Inflammatory macrophage treated with lipopolysaccharide for 1 hour (primary cell): ENCODE data around the gene PRR36.
"Not testable (repeated sequence)": the region's sequence is repeated elsewhere in the genome, so short reads cannot be mapped to it uniquely, and the experiment has no call there.

Source experiments
- DNase-seq, 2 donors: peaks; one replicate each; pipeline ENCODE4 v3.0.0-alpha.2; 2020 to 2022

The PRR36 gene

DNA sequence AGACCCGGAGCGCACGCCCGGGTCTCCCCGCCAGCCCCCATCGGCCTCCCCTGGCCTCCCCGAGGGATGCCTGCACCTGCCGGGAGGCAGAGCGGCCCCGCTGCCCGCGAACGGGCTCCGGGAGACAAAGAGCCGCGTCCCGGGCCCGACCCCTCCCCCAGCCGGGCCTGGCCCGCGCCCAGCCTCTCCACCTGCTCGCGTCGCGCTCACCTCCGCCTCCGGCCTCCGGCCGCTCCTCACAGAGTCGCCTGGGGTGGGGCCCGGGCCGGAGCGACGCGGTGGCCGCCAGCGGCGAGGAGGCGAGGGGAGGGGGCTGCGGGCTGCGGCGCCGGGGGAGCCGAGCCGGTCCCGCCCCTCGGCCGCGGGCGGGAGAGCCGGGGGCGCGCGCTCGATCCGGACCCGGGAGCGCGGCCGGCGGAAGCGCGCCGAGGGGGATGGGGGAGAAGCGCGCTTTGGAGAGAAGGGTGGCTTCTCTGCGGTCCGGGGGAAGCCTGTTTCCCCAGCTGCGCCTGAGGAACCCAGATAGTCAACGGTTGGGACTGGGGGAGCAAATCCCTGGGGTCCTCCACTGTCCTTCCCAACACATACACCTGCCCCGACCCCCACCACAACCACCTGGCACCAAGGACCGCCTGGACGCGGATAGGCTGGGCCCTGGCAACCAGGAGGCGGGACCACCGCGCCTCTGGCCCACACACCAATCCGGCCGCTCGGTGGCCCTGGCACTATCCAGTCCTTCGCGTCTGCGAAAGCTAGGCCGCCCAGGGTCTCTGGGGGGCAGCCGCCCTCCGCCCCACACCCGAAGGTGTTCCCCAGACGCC, at the start of gene PRR36:
TSS of gene PRR36 (minus strand) at position 315 of the 821 bp plus-strand sequence. CDS start 701 bp downstream, outside the sequence.
- DNase-seq, result no peak

GRCh38 chr19:7923295-7924191, 49.4 kb upstream of the PRR36 start:
- DNase-seq, result no peak

GRCh38 chr19:7922836-7923195, 48.6 kb upstream of the PRR36 start:
- no peak for DNase-seq

DNA sequence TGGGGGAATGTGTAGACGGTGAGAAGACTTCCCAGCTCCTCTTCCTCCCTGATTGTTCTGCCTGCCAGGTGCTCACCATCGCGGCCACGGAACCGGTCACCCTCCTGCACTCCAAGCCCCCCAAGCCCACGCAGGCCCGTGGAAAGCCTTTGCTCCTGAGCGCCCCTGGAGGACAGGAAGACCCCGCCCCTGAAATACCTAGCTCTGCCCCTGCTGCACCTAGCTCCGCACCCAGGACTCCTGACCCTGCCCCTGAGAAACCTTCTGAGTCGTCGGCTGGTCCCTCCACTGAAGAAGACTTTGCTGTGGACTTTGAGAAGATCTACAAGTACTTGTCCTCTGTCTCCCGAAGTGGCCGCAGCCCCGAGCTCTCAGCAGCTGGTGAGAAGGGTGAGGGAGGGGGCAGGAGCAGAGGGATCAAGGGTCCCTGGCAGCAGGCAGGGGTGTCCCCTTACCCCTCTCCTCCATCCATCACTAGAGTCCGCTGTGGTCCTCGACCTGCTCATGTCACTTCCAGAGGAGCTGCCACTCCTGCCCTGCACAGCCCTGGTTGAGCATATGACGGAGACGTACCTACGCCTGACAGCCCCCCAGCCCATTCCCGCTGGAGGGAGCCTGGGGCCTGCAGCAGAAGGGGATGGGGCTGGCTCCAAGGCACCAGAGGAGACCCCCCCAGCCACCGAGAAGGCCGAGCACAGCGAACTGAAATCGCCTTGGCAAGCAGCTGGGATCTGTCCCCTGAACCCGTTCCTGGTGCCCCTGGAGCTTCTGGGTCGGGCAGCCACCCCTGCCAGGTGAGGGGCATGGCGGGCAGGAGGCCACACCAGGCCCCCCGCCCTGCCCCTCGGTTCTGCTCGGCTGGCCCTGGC, 48.0 kb upstream of the PRR36 start:
- DNase-seq, result no peak

DNA sequence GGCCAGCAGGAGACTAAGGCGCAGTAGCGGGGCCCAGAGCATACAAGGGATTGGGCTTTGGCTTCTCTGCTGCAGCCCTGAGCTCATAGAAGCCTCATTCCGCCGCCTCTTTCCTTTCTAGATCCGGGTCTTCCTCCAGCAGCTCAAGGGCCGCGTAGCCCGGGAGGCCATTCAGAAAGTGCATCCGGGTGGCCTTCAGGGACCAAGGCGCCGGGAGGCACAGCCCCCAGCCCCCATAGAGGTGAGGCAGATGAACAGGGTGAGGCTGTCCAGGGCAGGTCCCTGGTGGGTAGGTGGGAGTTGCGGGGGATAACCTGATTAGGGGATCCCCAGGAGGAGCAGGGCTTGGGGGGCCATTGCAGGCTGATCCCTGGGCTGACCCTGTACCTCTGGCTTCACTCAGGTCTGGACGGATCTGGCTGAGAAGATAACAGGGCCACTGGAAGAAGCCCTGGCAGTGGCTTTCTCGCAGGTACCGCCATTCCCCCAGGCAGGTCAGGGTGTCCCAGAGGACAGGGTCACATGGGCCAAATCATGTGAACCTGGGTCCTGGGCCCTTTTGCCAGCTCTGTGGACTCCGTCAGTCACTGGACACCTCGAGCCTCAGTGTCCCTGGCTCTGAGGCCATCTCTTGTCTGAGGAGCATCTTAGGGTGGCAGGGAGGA, 47.2 kb upstream of the PRR36 start:
- no peak for DNase-seq

DNA sequence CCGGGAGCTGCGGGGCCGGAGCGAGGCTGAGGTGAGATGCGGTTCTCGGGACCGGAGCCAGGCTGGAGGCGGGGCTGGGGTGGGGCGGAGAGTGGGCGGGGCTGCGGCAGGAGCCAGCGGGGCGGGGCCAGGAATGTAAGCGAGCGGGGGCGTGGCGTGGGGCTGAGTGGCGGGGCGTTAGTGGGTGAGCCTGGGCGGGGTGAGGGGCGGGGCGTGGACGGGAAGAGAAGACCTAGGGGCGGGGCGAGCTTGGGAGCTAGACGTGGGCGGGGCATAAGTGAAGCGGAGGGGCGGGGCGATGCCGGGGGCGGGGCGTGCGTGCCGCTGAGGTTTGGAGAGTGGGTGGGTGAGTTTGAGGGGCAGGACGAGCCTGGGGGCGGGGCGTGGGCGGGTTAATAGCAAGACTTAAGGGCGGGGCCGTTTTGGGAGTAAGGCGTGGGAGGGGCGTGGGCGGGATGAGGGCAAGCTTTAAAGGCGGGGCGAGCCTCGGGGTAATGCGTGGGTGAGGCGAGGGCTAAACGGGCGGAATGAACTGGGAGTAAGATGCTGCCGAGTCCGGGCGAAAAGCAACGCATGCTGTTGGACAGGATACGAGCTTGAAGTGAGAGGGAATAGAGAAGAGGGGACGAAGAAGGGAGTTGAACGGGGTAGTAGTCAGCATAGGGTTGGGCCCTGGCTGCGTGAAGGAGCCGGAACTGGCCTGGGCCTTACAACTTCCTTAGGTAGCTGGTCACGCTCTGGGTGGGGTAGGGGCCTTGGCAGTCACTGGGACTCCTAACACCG, 46.5 kb upstream of the PRR36 start:
- DNase-seq, result peak; percentile 90 to 99

DNA sequence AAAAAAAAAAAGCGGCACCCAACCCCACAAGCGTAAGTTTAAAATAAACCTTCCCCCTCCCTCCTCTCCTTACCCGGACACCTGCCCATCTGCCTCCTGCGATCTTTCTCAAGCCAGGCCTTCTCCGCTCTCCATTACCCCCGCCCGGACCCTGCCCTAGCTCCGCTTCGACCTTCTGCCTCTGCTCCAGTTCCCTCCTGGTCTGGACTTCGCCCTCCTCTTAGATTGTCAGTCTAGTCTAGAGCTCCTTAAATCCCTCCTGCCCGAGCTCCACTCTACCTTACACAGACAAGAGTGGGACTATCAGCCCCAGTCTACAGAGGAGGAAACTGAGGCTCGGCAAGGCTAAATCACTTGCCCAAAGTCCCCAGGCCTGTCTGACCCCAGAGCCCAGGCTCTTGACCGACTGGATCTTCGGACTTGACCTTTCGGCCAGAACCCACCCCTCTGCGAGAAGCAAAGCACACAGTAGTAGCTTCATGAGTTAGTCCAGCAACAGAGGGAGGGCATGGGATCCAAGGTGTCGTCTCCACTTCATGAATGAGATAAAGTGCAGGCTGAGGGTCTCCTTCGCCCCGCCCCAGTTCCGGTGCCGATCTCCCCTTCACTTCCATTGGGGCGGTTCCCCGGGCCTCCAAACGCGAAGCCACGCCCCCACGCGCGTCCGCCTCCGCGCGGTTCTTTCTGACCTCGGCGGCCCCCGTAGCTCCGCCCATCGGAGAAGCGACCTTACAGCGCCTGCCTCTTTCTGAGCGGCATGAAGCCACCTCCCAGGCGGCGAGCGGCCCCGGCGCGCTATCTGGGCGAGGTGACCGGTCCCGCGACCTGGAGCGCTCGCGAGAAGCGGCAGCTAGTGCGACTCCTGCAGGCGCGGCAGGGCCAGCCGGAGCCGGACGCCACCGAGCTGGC, 45.7 kb upstream of the PRR36 start, which contains the start of gene SNAPC2:
TSS of gene SNAPC2 (plus strand) at position 729 of the 909 bp plus-strand sequence. CDS start at position 758, 29 bp downstream.
- DNase-seq, result peak; percentile 84 to 90

DNA sequence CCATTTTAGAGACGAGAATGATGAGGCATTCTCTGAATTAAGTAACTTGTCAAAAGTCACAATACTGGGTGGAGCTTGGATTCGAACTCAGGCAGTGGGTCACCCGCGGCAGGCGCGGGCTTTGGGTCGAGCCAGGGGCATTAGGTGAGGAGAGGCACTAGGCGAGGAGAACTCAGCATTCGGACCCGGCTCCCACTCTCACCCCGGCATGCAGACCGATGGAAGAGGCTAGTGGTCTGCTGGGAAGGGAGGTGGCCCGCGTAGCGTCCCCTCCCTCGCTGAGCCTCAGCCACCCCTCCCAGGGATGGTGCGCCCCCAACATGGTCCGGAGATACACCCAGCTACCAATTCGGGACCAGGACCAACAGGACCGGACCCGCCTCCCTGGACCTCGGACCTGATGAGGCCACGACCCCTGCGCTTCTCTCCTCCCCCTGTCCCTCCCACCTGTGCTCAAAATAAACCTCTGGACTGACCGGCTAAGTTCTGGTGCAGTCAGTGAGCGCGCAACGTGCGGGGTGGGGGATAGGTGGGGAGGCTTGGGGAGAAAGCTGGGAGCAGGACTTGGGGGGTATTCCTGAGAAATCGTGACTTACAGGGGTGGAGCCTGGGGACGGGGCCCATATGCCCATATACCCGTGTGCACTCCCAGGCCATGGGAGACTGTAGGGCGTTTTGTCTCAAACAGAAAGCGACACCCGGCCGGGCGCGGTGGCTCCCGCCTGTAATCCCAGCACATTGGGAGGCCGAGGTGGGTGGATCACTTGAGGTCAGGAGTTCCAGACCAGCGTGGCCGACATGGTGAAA, 44.6 kb upstream of the PRR36 start:
- no peak for DNase-seq

DNA sequence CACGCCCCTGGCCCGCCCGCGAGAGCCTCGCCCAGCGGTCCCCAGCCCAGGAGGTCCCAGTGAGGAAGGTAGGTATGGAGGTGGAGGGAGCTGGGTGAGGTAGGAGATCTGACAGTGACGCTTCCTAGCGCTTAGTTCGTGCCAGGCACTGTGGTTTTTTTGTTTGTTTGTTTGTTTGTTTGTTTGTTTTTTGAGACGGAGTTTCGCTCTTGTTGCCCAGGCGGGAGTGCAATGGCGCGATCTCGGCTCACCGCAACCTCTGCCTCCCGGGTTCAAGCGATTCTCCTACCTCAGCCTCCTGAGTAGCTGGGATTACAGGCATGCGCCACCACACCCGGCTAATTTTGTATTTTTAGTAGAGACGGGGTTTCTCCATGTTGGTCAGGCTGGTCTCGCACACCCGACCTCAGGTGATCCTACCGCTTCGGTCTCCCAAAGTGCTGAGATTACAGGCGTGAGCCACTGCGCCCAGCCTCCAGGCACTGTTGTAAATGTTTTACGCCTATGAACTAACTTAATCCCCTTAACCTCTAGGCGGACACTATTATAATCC, 43.9 kb upstream of the PRR36 start:
- not testable (repeated sequence) for DNase-seq

GRCh38 chr19:7917267-7918061, 43.3 kb upstream of the PRR36 start:
- DNase-seq, result peak in 1 of 2 donors; percentile 52

GRCh38 chr19:7916955-7917266, 42.7 kb upstream of the PRR36 start:
- no peak for DNase-seq

GRCh38 chr19:7916103-7916954, 42.1 kb upstream of the PRR36 start:
- DNase-seq, result peak in 1 of 2 donors; percentile 45

- no peak for DNase-seq
Measured at GRCh38 chr19:7915250-7916102, 41.3 kb upstream of the PRR36 start.

DNA sequence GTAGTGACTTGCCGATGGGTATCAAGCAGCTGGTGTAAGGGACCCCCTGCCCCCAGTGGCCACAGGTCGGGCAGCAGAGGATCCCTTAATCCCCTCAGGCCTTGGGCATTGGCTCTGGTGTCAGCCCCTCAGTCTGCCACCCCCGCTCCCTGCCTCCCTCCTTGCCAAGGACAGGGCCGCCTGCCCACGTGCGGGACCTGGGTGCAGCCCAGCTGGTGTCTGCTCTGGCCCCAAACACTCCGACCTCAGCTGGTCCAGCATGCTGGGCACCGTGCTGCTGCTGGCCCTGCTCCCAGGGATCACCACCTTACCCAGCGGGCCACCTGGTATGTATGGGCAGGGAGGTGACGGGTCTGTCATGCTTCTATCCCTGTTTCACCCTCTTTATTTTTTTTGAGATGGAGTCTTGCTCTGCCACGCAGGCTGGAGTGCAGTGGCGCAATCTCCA, 40.4 kb upstream of the PRR36 start, which contains the start of gene TGFBR3L:
TSS of gene TGFBR3L (plus strand) at position 233 of the 448 bp plus-strand sequence.
- DNase-seq, result no peak

- no peak for DNase-seq
Measured at GRCh38 chr19:7914099-7914498, 39.9 kb upstream of the PRR36 start.

GRCh38 chr19:7913652-7914051, 39.5 kb upstream of the PRR36 start:
- no peak for DNase-seq
